GM18907 (cell line): ENCODE results near the gene NBPF10.
"Not testable (repeated sequence)": the region's sequence is repeated elsewhere in the genome, so short reads cannot be mapped to it uniquely, and the experiment has no call there.

Source experiments
- ATAC-seq: cut with Tn5 transposase; IDR thresholded peaks from one replicate; pipeline ENCODE4 v1.9.1; 2021; ENCODE audit warnings: mild to moderate bottlenecking, moderate library complexity; ENCODE audit not compliant: unreplicated experiment

NBPF10 gene, protein sequence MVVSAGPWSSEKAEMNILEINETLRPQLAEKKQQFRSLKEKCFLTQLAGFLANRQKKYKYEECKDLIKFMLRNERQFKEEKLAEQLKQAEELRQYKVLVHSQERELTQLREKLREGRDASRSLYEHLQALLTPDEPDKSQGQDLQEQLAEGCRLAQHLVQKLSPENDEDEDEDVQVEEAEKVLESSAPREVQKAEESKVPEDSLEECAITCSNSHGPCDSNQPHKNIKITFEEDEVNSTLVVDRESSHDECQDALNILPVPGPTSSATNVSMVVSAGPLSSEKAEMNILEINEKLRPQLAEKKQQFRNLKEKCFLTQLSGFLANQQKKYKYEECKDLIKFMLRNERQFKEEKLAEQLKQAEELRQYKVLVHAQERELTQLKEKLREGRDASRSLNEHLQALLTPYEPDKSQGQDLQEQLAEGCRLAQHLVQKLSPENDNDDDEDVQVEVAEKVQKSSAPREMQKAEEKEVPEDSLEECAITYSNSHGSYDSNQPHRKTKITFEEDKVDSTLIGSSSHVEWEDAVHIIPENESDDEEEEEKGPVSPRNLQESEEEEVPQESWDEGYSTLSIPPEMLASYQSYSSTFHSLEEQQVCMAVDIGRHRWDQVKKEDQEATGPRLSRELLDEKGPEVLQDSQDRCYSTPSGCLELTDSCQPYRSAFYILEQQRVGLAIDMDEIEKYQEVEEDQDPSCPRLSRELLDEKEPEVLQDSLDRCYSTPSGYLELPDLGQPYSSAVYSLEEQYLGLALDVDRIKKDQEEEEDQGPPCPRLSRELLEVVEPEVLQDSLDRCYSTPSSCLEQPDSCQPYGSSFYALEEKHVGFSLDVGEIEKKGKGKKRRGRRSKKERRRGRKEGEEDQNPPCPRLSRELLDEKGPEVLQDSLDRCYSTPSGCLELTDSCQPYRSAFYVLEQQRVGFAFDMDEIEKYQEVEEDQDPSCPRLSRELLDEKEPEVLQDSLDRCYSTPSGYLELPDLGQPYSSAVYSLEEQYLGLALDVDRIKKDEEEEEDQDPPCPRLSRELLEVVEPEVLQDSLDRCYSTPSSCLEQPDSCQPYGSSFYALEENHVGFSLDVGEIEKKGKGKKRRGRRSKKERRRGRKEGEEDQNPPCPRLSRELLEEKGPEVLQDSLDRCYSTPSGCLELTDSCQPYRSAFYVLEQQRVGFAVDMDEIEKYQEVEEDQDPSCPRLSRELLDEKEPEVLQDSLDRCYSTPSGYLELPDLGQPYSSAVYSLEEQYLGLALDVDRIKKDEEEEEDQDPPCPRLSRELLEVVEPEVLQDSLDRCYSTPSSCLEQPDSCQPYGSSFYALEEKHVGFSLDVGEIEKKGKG (N-terminal part only)

DNA sequence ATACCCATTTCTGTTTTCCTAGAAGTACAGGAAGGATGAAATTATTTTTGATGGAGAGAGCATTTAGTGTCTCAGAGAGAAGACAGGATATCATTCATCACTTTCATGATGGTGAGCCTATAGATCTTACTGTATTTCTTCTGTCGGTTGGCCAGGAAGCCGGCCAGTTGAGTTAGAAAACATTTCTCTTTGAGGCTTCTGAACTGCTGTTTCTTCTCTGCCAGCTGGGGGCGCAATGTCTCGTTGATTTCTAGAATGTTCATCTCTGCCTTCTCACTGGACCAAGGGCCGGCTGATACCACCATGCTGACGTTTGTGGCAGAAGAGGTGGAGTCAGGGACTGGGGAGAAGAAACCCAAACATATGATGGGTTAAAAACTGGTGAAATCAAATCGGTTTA lies at the start of gene NBPF10:
NBPF10 (minus strand) TSS at position 340 of the 400 bp plus-strand sequence; CDS start at position 305, 35 bp downstream.
- not testable (repeated sequence) for ATAC-seq

DNA sequence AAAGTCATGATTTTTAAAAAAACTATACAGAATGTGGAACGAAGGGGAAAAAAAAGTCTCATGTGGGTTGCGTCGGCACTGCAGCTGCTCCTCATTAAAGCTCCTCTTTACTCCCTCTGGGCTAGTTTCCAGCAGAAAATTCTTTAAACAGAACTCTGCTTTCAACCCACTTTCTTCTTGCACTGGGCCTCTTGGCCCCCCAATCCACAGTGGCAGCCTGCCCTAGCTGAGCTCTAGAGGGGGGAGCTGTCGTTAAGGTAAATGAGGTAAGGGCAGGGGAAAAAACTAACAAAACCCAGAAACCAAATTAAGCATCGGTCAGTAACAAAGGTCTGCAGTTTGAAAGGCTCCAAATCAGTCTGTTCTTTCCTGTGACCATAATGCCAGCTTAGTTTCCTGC lies 29.9 kb upstream of the NBPF10 start:
- not testable (repeated sequence) for ATAC-seq

DNA sequence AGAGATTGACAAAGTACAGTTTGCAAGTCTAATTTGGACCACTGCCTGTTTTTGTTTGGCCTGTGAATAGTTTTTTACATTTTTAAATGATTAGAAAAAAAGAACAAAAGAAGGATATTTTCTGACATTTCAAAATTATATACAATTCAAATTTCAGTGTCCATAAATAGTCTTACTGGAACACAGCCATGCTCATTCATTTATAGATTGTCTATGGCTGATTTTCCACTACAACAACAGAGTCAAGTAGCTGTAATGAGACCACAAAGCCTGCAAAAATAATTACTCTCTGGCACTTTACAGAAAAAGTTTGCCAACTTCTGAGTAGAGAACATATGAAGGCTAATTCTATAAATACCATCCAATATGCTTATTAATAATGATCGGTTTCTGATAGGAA lies 23.1 kb upstream of the NBPF10 start:
- not testable (repeated sequence) for ATAC-seq

DNA sequence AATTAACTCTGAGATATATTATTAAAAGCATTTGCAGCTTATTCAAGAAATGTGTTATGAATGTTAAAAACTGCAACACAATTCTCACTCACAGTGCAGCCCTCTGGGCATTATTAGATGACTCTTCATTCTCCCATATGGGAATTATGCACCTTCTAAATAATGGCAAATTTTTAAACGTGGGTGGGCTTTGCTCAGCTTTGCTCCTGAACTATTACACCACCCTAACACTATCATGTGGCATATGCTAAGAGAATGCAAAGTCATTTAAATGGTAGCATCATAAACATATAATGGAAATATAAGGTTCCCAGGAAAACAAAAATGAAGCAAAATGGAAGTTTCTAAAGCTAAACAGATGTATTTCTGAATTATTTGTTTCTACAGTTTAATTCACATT lies 22.7 kb upstream of the NBPF10 start:
- ATAC-seq = not testable (repeated sequence)
